GM23338 (cell line): ENCODE results near the gene TP53I13. TPM values are rescaled to one million over a fixed set of nuclear protein-coding genes. Genes with fewer than 3 reads are reported as not detected.

Experiments
- ATAC-seq: fragments of 200-7000 bp; cut with Tn5 transposase; 3 replicates; pipeline ENCODE4 v1.9.1; 2020
- DNase-seq: peaks from one replicate; pipeline ENCODE4 v3.0.0-alpha.2; 2015; ENCODE audit warnings: low spot score
- H2AFZ ChIP-seq: fragments of 200-600 bp; sonication (generic); 2 replicates; pipeline ENCODE4 v1.8.0; 2016; ENCODE audit warnings: antibody characterized with exemption, mild to moderate bottlenecking, moderate library complexity
- H3F3A ChIP-seq: fragments of 200-600 bp; sonication (generic); replicated peaks from 2 replicates; pipeline ENCODE4 v1.8.0; 2017; ENCODE audit warnings: antibody characterized with exemption, mixed run types, low read depth
- H3K27ac ChIP-seq: fragments of 200-600 bp; sonication (generic); 2 replicates; pipeline ENCODE4 v1.6.1; 2016; ENCODE audit warnings: low read depth
- H3K27me3 ChIP-seq: fragments of 200-600 bp; sonication (generic); 2 replicates; pipeline ENCODE4 v1.8.0; 2016; ENCODE audit warnings: mild to moderate bottlenecking, mixed run types, moderate library complexity; ENCODE audit not compliant: insufficient read depth
- H3K36me3 ChIP-seq: fragments of 200-600 bp; sonication (generic); 2 replicates; pipeline ENCODE4 v1.8.0; 2016; ENCODE audit warnings: mild to moderate bottlenecking; ENCODE audit not compliant: insufficient read depth
- H3K4me1 ChIP-seq: fragments of 200-600 bp; sonication (generic); 2 replicates; pipeline ENCODE4 v1.8.0; 2016; ENCODE audit warnings: mild to moderate bottlenecking, moderate library complexity; ENCODE audit not compliant: insufficient read depth
- H3K4me2 ChIP-seq: fragments of 200-600 bp; sonication (generic); 2 replicates; pipeline ENCODE4 v1.7.1; 2017; ENCODE audit warnings: mixed run types
- H3K4me3 ChIP-seq: fragments of 200-600 bp; sonication (generic); 2 replicates; pipeline ENCODE4 v1.6.1; 2016; ENCODE audit warnings: mixed run types
- H3K79me2 ChIP-seq: fragments of 200-600 bp; sonication (generic); replicated peaks from 2 replicates; pipeline ENCODE4 v1.8.0; 2017; ENCODE audit warnings: mild to moderate bottlenecking; ENCODE audit not compliant: insufficient read depth
- H3K9me2 ChIP-seq: fragments of 200-600 bp; sonication (generic); 2 replicates; pipeline ENCODE4 v1.8.0; 2017; ENCODE audit not compliant: insufficient read depth
- H4K20me1 ChIP-seq: fragments of 200-600 bp; sonication (generic); replicated peaks from 2 replicates; pipeline ENCODE4 v1.8.0; 2017; ENCODE audit warnings: mild to moderate bottlenecking; ENCODE audit not compliant: insufficient read depth
- H3K27ac Mint-ChIP-seq: 2 replicates; pipeline ENCODE4 v1.8.0; 2020; ENCODE audit warnings: inconsistent platforms, mild to moderate bottlenecking, moderate library complexity, mixed read lengths
- H3K27me3 Mint-ChIP-seq: 3 replicates; pipeline ENCODE4 v1.8.0; 2022; ENCODE audit warnings: low read depth, mild to moderate bottlenecking, moderate library complexity, mixed read lengths, inconsistent platforms; ENCODE audit not compliant: insufficient read depth, poor library complexity
- H3K36me3 Mint-ChIP-seq: 3 replicates; pipeline ENCODE4 v1.8.0; 2021; ENCODE audit warnings: low read depth, mild to moderate bottlenecking, inconsistent platforms, moderate library complexity, mixed read lengths
- H3K4me1 Mint-ChIP-seq: 3 replicates; pipeline ENCODE4 v1.8.0; 2020; ENCODE audit warnings: mild to moderate bottlenecking, inconsistent platforms, mixed read lengths
- H3K4me3 Mint-ChIP-seq: 3 replicates; pipeline ENCODE4 v1.8.0; 2021; ENCODE audit warnings: moderate library complexity, mild to moderate bottlenecking, inconsistent platforms, mixed read lengths
- H3K9me3 Mint-ChIP-seq: 3 replicates; pipeline ENCODE4 v1.8.0; 2020; ENCODE audit warnings: moderate library complexity, mild to moderate bottlenecking, inconsistent platforms, mixed read lengths
- CTCF ChIP-seq, 2 experiments: fragments of 200-600 bp in 1 of 2; sonication (generic) in 1 of 2; conservative IDR thresholded peaks; 2 replicates each; pipeline versions ENCODE4 v1.5.1 to v1.6.1; 2016 to 2017; ENCODE audit warnings: antibody characterized with exemption in 2 of 2, low read depth in 2 of 2, mild to moderate bottlenecking in 2 of 2, moderate library complexity in 1 of 2
- ETS1 ChIP-seq: IDR thresholded peaks from 2 replicates; pipeline ENCODE4 v1.6.1; 2016; ENCODE audit warnings: antibody characterized with exemption
- EZH2 ChIP-seq: fragments of 200-600 bp; sonication (generic); IDR thresholded peaks from one replicate; pipeline ENCODE4 v1.8.0; 2017; ENCODE audit warnings: antibody characterized with exemption, mild to moderate bottlenecking, low read depth; ENCODE audit not compliant: unreplicated experiment
- EZH2phosphoT487 ChIP-seq: fragments of 200-600 bp; sonication (generic); IDR thresholded peaks from one replicate; pipeline ENCODE4 v1.8.1; 2018; ENCODE audit warnings: antibody characterized with exemption; ENCODE audit not compliant: unreplicated experiment
- JUNB ChIP-seq: IDR thresholded peaks from one replicate; pipeline ENCODE4 v1.6.1; 2016; ENCODE audit warnings: antibody characterized with exemption; ENCODE audit not compliant: unreplicated experiment
- NANOG ChIP-seq: IDR thresholded peaks from 2 replicates; pipeline ENCODE4 v1.6.1; 2016; ENCODE audit warnings: antibody characterized with exemption, borderline replicate concordance
- POLR2AphosphoS5 ChIP-seq: IDR thresholded peaks from 2 replicates; pipeline ENCODE4 v1.6.1; 2016; ENCODE audit warnings: antibody characterized with exemption, low read depth
- STAT1 ChIP-seq: IDR thresholded peaks from one replicate; pipeline ENCODE4 v1.6.1; 2016; ENCODE audit warnings: antibody characterized with exemption; ENCODE audit not compliant: unreplicated experiment
- ZNF114 ChIP-seq: fragments of 250-450 bp; sonication (Bioruptor Pico); IDR thresholded peaks from 2 replicates; pipeline ENCODE4 v1.5.0; 2020; ENCODE audit warnings: mild to moderate bottlenecking, moderate library complexity
- ZNF331 ChIP-seq: fragments of 250-450 bp; sonication (Bioruptor Pico); IDR thresholded peaks from 2 replicates; pipeline ENCODE4 v1.5.0; 2020; ENCODE audit warnings: low read depth, mild to moderate bottlenecking, moderate library complexity
- ZNF462 ChIP-seq: fragments of 250-450 bp; sonication (Bioruptor Pico); IDR thresholded peaks from 2 replicates; pipeline ENCODE4 v1.5.0; 2020; ENCODE audit warnings: mild to moderate bottlenecking, moderate library complexity
- polyA plus RNA-seq: library from polyadenylated mRNA; unstranded; fragments of >200 nt; fragmentation: Nextera tagmentation; extraction: Ambion mirVana; gene quantifications from 2 replicates; pipeline ENCODE4 v1.2.1, GENCODE V29; 2016
- total RNA-seq: library from RNA; depleted of rRNA; stranded (reverse); fragments of >200 nt; shearing (Covaris generic); gene quantifications from 2 replicates; pipeline ENCODE4 v1.2.3, GENCODE V29; 2014

Gene TP53I13
- total and polyA plus RNA-seq, 2 experiments from 2014 or later, result 21.0 to 38.9 TPM

- Histone ChIP-seq H4K20me1 (peaks cover 11% of the 10 kb centered on the region; the same call in 1 of the 2 replicates), H3K9me2 (no peaks in the 10 kb centered on the region), H3K4me2 (no peak overlapping the region), H2AFZ (no peak overlapping the region), H3K79me2 (peaks cover 28% of the 10 kb centered on the region), H3K27ac (no peak overlapping the region), H3K27me3 (no peaks in the 10 kb centered on the region), H3K4me1 (peaks cover 26% of the 10 kb centered on the region; the same call in 1 of the 2 replicates), H3F3A (0 out of 2 replicates have a peak, but pooled peaks cover 9% of the 10 kb centered on the region), H3K36me3 (no peaks in the 10 kb centered on the region), H3K4me3 (no peak overlapping the region)
- Mint-ChIP-seq H3K9me3 (no peaks in the 10 kb centered on the region), H3K27ac (no peak overlapping the region), H3K27me3 (peaks cover 4% of the 10 kb centered on the region), H3K4me1 (peaks cover 33% of the 10 kb centered on the region), H3K4me3 (no peak overlapping the region), H3K36me3 (peaks cover 28% of the 10 kb centered on the region)
- TF ChIP-seq JUNB, result no peak
- TF ChIP-seq ETS1, result no peak
- TF ChIP-seq NANOG, result no peak
- TF ChIP-seq ZNF114, result no peak
- no peak for TF ChIP-seq CTCF (conservative IDR thresholded peaks at IDR 0.05; ENCODE audit: low read depth in 2 of 2)
- no peak for TF ChIP-seq ZNF462
- TF ChIP-seq POLR2AphosphoS5, result no peak
- no peak for TF ChIP-seq ZNF331 (CRISPR knock-in tag)
- no peak for TF ChIP-seq EZH2
- no peak for TF ChIP-seq STAT1
- no peak for TF ChIP-seq EZH2phosphoT487
- DNase-seq, result no peak
- ATAC-seq, result no peak
Observed at GRCh38 chr17:29582254-29582765, 13.8 kb downstream of the TP53I13 start.
